Measurements from ENCODE around the gene ZFP92.
"Not testable (repeated sequence)": the region's sequence is repeated elsewhere in the genome, so short reads cannot be mapped to it uniquely, and the experiment has no call there.

Gene ZFP92

GRCh38 chrX:153387987-153388721 is 23.1 kb upstream of the ZFP92 start:
- DNase-seq: no peak

- DNase-seq: no peak
These were observed 22.4 kb upstream of the ZFP92 start for GRCh38 chrX:153388722-153389459.

DNA sequence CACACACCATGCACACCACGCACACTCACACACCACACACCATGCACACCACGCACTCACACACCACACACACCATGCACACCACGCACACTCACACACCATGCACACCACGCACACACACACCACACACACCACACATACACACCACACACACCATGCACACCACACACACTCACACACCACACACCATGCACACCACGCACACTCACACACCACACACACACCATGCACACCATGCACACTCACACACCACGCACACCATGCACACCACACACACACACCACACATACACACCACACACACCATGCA is 21.9 kb upstream of the ZFP92 start:
- not testable (repeated sequence) for DNase-seq

DNA sequence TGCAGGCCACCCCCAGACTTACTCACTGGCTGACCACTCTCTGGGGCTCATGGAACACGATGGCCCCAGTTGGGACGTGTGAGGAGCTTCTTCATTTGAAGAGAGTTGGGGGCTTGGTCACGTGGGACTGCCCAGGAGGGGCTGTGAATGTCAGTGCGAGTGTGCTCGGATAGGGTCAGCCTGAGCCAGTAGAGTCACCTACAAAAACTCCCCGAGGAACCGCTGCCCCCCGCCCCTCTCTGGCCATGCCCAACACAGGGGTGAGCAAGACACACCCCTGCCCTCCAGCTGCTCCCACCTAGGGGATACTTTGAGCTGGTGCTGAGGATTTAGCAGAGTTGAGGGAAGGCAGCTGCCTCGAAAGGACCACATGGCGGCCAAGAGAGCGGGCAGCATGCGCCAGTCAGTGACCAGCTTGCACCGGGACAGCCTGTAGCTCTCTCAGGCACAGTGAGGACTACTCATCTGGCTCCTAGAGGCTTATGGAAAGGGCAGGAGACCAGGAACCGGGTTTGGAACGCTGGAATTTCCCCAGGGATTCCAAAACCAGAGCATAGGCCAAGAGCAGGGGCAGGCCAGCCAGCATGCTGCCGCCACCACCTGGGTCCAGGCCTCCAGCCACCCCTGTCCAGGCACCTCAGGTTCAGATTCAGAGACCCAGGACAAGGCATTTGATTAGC is 18.5 kb upstream of the ZFP92 start:
- no peak for DNase-seq

DNA sequence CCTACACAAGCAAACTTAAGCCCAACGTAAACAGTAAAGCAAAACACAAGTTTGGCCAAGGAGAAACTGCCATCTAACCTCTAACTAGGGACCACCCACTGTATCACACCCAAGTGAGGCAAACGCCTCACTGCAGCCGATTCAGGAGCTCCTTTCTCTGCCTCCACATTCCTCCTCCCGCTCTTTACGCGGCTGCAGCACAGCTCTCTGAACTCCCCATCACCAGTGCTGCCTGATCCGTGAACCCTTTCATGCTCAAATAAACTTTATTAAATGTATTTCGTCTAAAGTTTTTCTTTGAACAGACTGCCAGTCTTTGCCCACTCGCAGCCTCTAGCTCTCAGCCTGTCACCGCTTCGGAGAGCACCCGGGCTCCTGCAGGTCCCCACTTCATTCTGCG is 16.7 kb upstream of the ZFP92 start:
- DNase-seq: no peak

DNA sequence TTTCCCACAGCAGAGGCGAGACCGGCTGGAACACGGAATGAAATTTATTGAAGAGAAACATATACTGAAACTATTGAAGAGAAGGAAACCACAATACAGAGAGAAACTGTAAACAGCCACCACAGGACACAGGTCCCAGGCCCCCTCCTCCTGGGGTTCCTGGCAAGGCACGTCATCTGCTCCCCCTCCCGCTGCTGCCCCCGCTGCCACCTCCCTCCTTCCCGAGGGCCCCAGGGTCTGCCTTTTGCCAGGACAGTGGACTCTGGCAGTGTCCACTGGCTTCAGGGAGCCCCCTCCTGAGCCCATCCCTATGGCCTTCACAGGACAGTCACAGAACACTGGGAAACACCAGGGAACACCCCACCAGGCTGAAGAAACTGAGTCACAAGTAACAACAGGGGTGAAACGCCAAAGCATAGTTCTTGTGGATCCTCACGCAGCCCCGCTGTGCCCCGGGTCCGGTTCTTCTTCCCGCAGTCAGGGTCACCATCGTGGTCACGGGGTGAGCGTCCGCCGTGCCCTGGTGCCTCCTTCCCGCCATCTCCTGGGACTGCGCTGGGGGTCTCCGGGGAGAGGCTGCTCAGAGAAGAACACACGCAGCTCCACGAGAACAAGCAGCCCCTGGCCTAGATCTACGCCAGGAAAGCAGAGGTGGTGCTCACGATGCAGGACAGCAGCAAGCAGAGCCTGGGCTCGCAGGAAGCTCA is 15.5 kb upstream of the ZFP92 start:
- no peak for DNase-seq

DNA sequence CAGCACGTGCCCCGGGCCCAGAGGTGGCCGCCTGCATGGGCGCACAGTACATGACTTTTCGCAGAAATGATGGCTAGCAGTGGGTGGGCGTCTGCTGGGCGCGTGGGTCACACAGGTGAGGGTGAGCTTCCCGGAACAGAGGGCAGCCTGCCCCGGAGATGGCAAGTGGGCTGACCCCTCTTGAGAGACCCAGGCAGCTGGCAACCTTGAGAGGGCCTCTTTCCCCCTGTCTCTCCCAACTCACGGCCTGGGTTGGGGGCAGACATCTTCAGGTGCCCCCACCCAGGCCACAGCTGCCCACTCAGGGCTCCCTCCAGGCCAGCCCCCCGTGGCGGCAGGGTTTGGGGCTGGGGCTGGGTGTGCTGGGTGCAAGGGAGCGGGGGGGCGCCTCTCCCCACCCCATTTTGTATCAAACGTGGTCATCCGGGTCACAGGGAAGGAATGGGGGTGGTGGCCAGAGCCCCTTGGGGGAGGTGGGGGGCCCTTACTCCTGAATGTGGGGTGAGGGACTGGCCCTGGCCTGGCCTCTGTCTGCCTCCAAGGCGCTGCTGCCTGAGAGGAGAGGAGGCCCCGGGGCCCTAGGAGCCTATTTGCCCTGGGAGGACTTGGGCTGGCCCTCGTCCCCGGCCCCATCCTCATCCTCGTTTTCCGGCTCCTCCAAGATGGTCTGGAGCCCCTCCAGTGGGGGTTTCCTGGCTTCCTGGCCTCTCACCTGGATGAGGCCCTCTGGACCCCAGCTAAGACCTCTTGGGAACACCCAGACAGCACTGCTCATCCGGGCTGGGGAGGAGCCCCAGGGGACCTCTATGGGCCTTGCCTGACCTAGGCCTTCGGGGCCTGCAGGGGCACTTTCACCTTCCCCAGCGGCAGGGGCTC is 14.7 kb upstream of the ZFP92 start:
- no peak for DNase-seq

GRCh38 chrX:153397256-153397960 is 13.9 kb upstream of the ZFP92 start:
- no peak for DNase-seq

GRCh38 chrX:153398275-153398960 is 12.9 kb upstream of the ZFP92 start:
- no peak for DNase-seq

DNA sequence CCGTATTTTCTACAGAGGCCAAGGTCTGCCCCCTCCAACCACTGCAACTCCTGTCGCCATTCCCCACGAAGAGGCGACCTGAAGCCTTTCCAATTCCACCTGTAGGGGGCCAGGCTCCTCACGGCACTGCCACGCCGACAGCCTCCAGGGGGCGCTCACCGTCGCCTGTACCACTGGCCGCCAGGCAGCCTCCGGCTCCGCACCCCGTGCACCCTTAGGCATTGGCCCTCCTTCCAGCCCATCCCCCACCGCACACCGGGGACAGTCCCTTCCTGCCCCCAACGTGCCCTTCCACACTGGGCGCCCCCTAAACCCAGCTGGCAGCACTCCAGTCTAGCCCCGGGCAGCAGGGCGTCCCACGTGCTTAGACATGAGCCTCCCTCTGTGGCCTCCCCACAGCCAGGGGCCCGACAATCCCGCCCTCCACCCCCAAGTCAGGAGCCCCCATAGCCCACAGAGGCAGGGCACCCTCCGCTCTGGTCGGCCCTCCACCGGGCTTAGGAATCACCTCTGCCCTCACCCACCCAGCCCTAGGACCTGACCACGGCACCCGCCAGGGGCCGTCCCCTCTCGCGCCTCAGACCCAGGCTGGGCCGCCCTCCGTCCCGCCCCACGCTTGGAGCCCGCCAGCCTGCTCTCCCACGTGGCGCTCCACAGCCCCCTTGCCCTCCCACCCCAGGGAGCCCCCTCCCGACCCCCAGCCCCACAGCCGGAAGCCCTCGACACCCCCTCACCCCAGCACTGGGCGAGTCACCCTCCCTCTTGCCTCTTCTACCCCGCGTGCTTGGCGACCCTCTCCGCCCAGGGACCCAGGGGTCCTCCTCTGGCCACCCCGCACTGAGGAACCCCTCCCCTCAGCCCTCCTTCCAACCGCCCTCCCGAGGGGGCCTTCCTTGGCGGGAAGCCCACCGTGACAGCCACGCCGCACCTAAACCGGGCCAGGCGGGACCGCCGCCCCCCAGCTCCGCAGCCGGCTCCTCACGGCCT is 10.8 kb upstream of the ZFP92 start:
- DNase-seq: no peak

DNA sequence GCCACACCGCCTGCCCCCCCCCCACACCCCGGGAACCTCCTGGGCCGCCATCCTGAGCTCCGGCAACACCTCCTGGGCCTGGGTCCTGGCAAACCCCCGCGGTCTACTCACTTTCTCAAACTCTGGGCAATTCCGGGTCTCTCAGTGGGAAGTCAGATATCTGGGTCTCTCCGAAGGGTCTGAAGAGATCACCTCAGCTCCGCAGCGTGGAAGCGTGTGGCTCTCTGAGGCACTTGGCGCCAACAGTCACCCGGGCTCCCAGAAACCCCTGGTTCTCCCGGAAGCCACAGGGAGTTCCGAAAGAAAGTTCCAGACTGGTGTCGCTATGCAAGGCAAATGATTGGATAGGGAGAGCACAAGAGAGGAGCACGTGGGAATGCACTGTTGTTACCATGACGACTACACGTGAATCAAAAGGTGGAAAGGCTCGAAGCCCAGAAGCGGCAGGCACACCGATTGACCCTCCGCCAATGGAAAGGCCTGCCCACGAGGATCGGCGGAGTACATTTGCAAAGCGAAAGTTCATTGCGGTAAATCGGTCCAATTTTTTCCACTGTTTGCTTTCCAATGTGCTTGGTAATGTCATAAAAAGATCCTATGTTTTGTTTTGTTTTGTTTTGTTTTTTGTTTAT is 10.0 kb upstream of the ZFP92 start, which contains the start of gene PNMA6E:
PNMA6E (minus strand) TSS at position 218 of the 632 bp plus-strand sequence. CDS start 2,501 bp downstream, outside the sequence.
- DNase-seq: no peak

- not testable (repeated sequence) for DNase-seq
These were observed 6.9 kb upstream of the ZFP92 start for GRCh38 chrX:153404333-153404732.

GRCh38 chrX:153405426-153405825 is 5.8 kb upstream of the ZFP92 start:
- no peak for DNase-seq

GRCh38 chrX:153406011-153406410 is 5.3 kb upstream of the ZFP92 start:
- no peak for DNase-seq

DNA sequence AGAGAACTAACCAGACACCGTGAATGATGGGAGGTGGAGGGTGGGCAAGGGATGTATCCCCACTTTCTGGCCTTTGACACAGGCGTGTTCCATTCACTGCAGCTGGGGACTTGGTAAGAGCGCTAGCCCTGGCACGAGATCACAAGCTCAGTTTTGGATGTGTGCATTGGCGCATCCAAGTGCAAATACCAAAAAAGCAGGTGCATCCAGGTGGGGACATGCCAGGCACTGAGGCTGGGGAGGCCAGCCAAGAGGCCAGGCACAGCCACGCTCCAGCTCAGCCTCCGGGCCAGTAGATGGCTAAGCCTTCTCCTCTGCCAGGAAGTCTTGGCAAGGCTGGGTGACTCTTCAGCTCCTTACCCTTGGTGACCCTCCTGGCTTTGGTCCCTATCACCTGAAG is 4.4 kb upstream of the ZFP92 start:
- DNase-seq: no peak

DNA sequence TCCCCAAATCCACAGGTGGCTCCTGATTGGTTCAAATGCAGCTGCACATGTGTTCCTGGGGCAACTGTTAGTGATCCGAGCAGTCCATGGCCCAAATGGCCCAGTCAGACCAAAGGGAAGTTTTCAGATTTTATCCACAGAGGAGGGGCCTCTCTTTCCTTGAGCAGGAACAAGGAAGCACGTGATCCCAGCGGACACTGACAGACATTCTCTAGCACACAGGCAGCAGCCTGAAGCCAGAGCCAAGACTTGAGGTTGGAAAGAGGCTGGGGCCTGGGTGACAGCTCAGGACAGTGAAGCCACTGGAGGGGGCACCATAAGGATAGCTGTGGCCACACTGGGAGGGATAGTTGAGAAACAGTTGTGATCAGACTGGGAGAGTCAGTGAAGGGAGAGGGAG is 3.5 kb upstream of the ZFP92 start:
- DNase-seq: no peak

- DNase-seq: no peak
These were observed 3.0 kb upstream of the ZFP92 start for GRCh38 chrX:153408221-153408721.

DNA sequence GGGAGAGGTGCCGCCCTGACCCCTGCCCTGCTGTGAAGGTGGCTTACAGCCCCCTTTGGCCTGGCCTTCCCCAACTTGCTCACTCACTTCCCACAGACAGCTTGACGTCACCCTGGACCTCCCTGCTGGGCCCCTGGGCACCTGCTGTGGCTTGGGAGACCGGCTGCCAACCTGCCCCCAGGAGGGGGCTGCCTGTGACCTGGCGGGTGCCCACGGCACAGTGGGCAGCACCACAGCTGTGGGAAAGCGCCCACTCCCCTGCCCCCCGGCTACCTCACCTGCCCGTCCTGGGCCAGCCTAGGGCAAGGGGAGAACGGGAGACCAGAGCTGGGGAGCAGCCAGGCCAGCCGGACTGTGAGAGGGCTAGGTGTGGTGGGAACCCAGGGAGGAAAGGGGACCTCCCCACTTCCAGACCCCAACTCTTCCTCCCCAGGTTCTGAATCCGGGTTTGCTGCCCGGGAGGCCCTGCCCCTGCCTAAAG is 2.4 kb upstream of the ZFP92 start:
- no peak for DNase-seq
